GM13976 (cell line): ENCODE results near the gene IL6ST.

ENCODE experiments used
- DNase-seq: peaks from one replicate; pipeline ENCODE4 v3.0.0; 2012; ENCODE audit warnings: low spot score
- in situ Hi-C: fragments of 300-500 bp; cut with MboI; formaldehyde crosslinking; loops from one replicate; pipeline ENCODE4 v1.12.0; 2022; ENCODE audit warnings: low sequenced_read_pairs, mixed read lengths, inconsistent platforms; ENCODE audit not compliant: unreplicated experiment
- TF ChIP-seq, protein P1 (sequence below): IDR thresholded peaks from 2 replicates; pipeline ENCODE4 v1.5.1; 2012; ENCODE audit warnings: borderline replicate concordance, mild to moderate bottlenecking; ENCODE audit not compliant: insufficient read depth; ENCODE audit errors: extremely low read depth, missing control alignments, control extremely low read depth

Gene IL6ST

DNA sequence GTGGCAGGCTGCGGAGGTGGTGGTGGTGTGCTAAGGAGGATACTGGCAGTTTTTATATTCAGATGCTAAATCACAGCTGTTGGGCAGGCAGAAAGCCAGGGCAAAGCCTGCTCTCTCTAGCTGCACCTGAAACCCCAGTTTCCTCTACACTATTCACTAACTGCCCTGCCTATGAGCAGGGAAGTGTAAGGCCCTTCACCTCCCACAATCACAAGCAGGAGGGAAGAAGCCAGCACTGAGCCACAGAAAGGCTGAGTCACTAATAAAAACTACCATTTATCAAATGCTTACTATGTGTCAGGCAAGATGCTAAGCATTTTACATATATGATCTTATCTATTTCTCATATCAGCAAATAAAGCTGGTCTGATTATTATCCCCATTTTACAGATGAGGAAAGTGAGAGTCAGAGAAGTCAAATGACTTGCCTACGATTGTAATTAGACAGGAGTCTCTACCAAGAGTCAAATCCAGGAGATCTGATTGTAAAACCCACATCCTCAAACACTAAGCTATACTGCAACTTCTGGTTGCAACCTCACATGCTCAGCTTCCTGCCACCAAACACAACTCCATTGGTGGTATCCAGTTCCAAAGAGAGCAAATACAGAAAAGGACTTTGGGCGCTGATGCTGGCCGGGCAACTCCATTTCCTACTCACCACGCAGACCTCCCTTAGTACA, 17.7 kb upstream of the IL6ST start:
- in situ Hi-C loops, result no loop called here
- DNase-seq, result no peak
- TF ChIP-seq, protein P1, sequence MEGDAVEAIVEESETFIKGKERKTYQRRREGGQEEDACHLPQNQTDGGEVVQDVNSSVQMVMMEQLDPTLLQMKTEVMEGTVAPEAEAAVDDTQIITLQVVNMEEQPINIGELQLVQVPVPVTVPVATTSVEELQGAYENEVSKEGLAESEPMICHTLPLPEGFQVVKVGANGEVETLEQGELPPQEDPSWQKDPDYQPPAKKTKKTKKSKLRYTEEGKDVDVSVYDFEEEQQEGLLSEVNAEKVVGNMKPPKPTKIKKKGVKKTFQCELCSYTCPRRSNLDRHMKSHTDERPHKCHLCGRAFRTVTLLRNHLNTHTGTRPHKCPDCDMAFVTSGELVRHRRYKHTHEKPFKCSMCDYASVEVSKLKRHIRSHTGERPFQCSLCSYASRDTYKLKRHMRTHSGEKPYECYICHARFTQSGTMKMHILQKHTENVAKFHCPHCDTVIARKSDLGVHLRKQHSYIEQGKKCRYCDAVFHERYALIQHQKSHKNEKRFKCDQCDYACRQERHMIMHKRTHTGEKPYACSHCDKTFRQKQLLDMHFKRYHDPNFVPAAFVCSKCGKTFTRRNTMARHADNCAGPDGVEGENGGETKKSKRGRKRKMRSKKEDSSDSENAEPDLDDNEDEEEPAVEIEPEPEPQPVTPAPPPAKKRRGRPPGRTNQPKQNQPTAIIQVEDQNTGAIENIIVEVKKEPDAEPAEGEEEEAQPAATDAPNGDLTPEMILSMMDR, result no peak

DNA sequence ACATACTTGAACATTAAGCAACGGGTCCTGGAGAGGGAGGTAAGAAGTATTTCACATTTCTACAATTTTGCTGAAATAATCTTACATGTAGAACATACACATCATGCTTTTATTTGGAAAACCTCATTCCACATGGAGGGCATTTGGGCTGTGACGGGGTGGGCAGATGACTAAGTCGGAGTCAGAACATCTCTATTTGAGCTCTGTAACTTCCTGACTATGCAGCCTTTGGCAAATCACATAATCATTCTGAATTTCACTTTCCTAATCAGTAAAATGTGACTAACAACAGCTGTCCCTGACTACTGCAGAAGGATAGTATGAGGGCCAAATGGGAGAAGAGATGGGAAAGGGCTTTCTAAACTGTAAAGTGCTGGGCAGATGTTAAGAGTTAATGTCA, 17.1 kb upstream of the IL6ST start:
- TF ChIP-seq, protein P1, result no peak
- no peak for DNase-seq
- in situ Hi-C loops, result no loop called here

DNA sequence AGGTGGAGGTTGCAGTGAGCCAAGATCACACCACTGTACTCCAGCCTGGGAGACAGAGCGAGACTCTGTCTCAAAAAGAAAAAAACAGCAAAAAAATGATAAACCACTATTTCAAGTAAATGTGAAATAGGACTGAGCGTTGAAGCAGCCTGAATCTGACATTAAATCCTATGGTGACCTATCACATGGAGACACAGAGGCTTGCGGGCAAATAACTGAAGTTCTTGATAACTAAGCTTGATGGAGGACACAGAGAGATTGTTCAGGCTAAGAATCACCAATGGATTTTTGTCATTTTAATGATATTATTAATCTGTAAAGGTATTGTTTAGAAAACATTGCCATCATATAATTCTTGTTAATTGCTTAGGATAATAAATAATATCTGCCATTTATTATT, 15.7 kb upstream of the IL6ST start:
- in situ Hi-C loops, result no loop called here
- TF ChIP-seq, protein P1, result no peak
- DNase-seq, result no peak

DNA sequence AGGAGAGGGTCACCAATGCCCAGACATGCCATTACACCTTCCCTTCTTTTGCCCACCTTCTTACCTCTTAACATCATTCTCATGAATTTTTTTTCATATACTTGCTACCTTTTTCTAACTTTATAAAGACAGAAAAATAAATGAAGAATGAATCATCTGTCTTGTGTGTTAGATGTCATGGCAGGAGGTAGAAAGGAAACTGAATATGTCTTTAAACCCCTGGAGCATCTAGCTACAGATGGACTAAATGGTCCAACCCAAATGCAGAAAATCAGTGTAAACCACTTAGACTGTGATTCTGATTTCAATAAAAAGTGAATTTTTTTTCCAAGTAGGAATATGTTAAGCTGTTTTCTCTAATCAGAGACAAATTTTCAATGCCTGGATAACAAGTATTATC, 11.8 kb upstream of the IL6ST start:
- TF ChIP-seq, protein P1, result no peak
- in situ Hi-C loops, result no loop called here
- DNase-seq, result no peak

DNA sequence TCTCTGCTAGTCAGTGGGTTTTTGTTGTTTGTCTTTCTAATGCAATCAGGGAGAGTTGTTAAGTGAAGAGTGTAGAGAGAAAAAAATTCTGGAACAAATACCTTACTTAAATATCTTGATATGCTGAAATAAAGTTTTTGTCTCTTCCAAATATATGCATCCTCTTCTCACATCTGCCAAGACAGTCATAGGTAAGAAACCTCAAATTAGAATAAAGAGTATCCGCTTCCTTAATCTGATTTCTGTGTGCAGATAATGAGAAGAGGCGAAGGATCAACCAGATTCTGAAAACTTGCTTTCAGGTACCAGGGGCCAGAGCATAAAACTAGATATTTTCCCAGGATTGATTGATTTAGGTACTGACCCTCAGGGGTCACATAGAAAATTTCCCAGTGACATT, 11.3 kb upstream of the IL6ST start:
- in situ Hi-C loops, result no loop called here
- no peak for DNase-seq

DNA sequence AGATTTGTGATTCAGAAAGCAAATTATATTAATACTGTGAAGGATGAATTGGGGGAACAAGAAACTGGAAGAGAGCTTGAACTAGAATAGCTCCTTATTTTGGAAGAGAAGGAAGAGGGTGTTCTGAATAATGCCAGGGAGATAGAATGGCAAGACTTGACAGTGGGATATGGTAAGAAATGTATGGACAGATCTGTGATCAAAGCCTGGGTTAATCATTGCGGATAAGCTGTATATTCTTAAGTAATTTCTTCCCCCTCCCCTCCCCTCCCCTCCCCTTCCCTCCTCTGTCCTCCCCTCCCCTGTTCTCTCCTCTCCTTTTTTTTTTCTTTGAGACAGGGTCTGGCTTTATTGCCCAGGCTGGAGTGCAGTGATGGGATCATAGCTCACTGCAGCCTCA, 10.1 kb upstream of the IL6ST start:
- no peak for DNase-seq
- TF ChIP-seq, protein P1, result no peak
- in situ Hi-C loops, result no loop called here

More for the DNA sequence above, 11.3 kb upstream of the IL6ST start:
- TF ChIP-seq, protein P1, result no peak
